ENCODE measurements around the gene CLDN1. TPM values are rescaled to one million over a fixed set of nuclear protein-coding genes. Genes with fewer than 3 reads are reported as not detected.

The CLDN1 gene
- total and polyA plus RNA-seq, 10 of the 15 experiments (the other 5 are each of a cell fraction or from before 2014, with no cell fraction given): 3.4 to 22.8 (median 8.5) TPM

- no peaks in the 10 kb centered on the region; the same call in 2 of the 3 replicates for H3K9me3 ChIP-seq (replicated peaks; ENCODE audit: control insufficient read depth, insufficient read depth, low read length)
- ChIA-PET POLR2A (interaction anchor here (0.7 to 1.4 kb wide), 4 partner anchors 11 to 20 kb away, joined by 3 to 4 read pairs (median 3); no protein-coding TSS in a partner anchor), RAD21 (ENCODE audit: unreplicated experiment) (interaction anchor here (0.7 to 1.7 kb wide), 10 partner anchors 12 to 383 kb away, joined by 3 to 9 read pairs (median 4); partner anchors contain the start of gene CLDN1), SMC1A (ENCODE audit: uncharacterized antibody, unreplicated experiment) (interaction anchor here (0.7 to 2.4 kb wide), 20 partner anchors 9 to 224 kb away, joined by 3 to 14 read pairs (median 5); partner anchors contain the start of gene CLDN1), CTCF (interaction anchor here (0.7 to 2.3 kb wide), 12 partner anchors 15 to 385 kb away, joined by 3 to 11 read pairs (median 3); partner anchors contain the start of gene CLDN1)
- H3K27ac ChIP-seq (ENCODE audit: control insufficient read depth, insufficient read depth): no peak overlapping the region
- FAIRE-seq (no peak), DNase-seq (ENCODE audit: low read depth, low spot score) (no peak), ATAC-seq (peak; percentile 80)
- WGBS (ENCODE audit: insufficient coverage, insufficient replicate concordance, low lambda C conversion rate, missing lambda C conversion rate): 9% methylated on average over 4 of the region's 4 CpGs
- no peak overlapping the region for H3K4me3 ChIP-seq
- no peaks in the 10 kb centered on the region for H3K79me2 ChIP-seq (ENCODE audit: control insufficient read depth, insufficient read depth, low read length)
- TF ChIP-seq EED (IDR thresholded peaks at IDR 0.05; ENCODE audit: low read depth): 0 out of 2 replicates have a peak, but pooled peaks have one; percentile 18
- no peak for TF ChIP-seq CHD1 (IDR thresholded peaks at IDR 0.05; ENCODE audit: low read depth, low read length)
- TF ChIP-seq RELB (IDR thresholded peaks at IDR 0.05; ENCODE audit: low read depth): 0 out of 2 replicates have a peak, but pooled peaks have one; percentile 18
- TF ChIP-seq IKZF1 (conservative IDR thresholded peaks at IDR 0.05): peak; percentile 35; the same call in 1 of the 2 replicates
- 0 out of 4 replicates have a peak, but pooled peaks of 1 of the 2 experiments have one; percentile 26 for TF ChIP-seq IKZF2 (IDR thresholded peaks at IDR 0.05)
- TF ChIP-seq NRF1 (conservative IDR thresholded peaks at IDR 0.05; ENCODE audit: low read depth, low read length): no peak
- no peaks in the 10 kb centered on the region for H3K4me1 ChIP-seq (ENCODE audit: control insufficient read depth, insufficient read depth, low read length)
- no peaks in the 10 kb centered on the region for H3K27me3 ChIP-seq (replicated peaks in 1 of 2; ENCODE audit: control insufficient read depth in 2 of 2, insufficient read depth in 2 of 2, low read length in 1 of 2)
- H2AFZ ChIP-seq (ENCODE audit: control insufficient read depth, low read depth, low read length): no peak overlapping the region
- H4K20me1 ChIP-seq (ENCODE audit: control insufficient read depth, insufficient read depth): no peaks in the 10 kb centered on the region
- intact Hi-C loops (cut with micrococcal nuclease; ENCODE audit: unreplicated experiment) (no loop called here), in situ Hi-C loops (cut with MboI) (no loop called here)
- no peaks in the 10 kb centered on the region for H3K36me3 ChIP-seq (ENCODE audit: control insufficient read depth in 2 of 2, insufficient read depth in 2 of 2, low read length in 1 of 2)
- no peak overlapping the region for H3K4me2 ChIP-seq (ENCODE audit: control insufficient read depth, insufficient read depth)
- no peak overlapping the region for H3K9ac ChIP-seq (ENCODE audit: control insufficient read depth, insufficient read depth, low read length)
- BruUV-seq (replicated peaks): no TSS peak
Measured at GRCh38 chr3:190345027-190345821, 23.0 kb upstream of the CLDN1 start.

Data from GM12878 (cell line).